ENCODE data around the gene SLC4A7.

SLC4A7 gene

GRCh38 chr3:27326202-27326601 lies 158.0 kb downstream of the SLC4A7 start:
- DNase-seq (ENCODE audit: low read depth): no peak

GRCh38 chr3:27325419-27325818 lies 158.8 kb downstream of the SLC4A7 start:
- DNase-seq (ENCODE audit: low read depth): no peak
- H3K4me3 ChIP-seq (ENCODE audit: low read depth, low read length): no peak overlapping the region
- 0 out of 2 replicates have a peak, but pooled peaks have one; percentile 3 for TF ChIP-seq CTCF (IDR thresholded peaks at IDR 0.05; ENCODE audit: control insufficient read depth, extremely low read depth, insufficient read depth)

More at GRCh38 chr3:27326202-27326601, 158.0 kb downstream of the SLC4A7 start:
- TF ChIP-seq CTCF (IDR thresholded peaks at IDR 0.05; ENCODE audit: control insufficient read depth, extremely low read depth, insufficient read depth): no peak
- H3K4me3 ChIP-seq (ENCODE audit: low read depth, low read length): no peak overlapping the region

- no peak overlapping the region for H3K4me3 ChIP-seq (ENCODE audit: low read depth, low read length)
- TF ChIP-seq CTCF (IDR thresholded peaks at IDR 0.05; ENCODE audit: control insufficient read depth, extremely low read depth, insufficient read depth): no peak
- DNase-seq (ENCODE audit: low read depth): no peak
These were observed 159.5 kb downstream of the SLC4A7 start for GRCh38 chr3:27324686-27325085.

- no peak for DNase-seq (ENCODE audit: low read depth)
- no peak for TF ChIP-seq CTCF (IDR thresholded peaks at IDR 0.05; ENCODE audit: control insufficient read depth, extremely low read depth, insufficient read depth)
- no peak overlapping the region for H3K4me3 ChIP-seq (ENCODE audit: low read depth, low read length)
These were observed 161.1 kb downstream of the SLC4A7 start for GRCh38 chr3:27323087-27323570.
